GM10248 (cell line): ENCODE data around the gene PREPL.
"Not testable (repeated sequence)": the region's sequence is repeated elsewhere in the genome, so short reads cannot be mapped to it uniquely, and the experiment has no call there.

Experiments used
- CTCF ChIA-PET: fragments of 300-600 bp; sonication (Branson Sonifier 250); formaldehyde crosslinking; extraction: SDS; loops from one replicate; lab custom pipeline; 2021; ENCODE audit warnings: antibody characterized with exemption; lab: Yijun Ruan, JAX
- POLR2A ChIA-PET: fragments of 350-650 bp; sonication (Branson Sonifier 250); formaldehyde crosslinking; extraction: SDS; loops from one replicate; lab custom pipeline; 2020; ENCODE audit warnings: antibody characterized with exemption; lab: Yijun Ruan, JAX
- DNase-seq: peaks from one replicate; pipeline ENCODE4 v3.0.0; 2012; ENCODE audit errors: extremely low spot score
- TF ChIP-seq, protein P1 (sequence below): IDR thresholded peaks from 2 replicates; pipeline ENCODE4 v1.5.1; 2012; ENCODE audit warnings: mild to moderate bottlenecking, low read depth; ENCODE audit errors: extremely low read depth, missing control alignments, control extremely low read depth

PREPL gene

GRCh38 chr2:44388877-44389276 lies 27.6 kb upstream of the PREPL start:
- ChIA-PET POLR2A (interaction anchor here (0.5 kb wide), 1 partner anchor 25 kb away, joined by 3 read pairs; no protein-coding TSS in a partner anchor), CTCF (interaction anchor here (1.1 to 2.3 kb wide), 3 partner anchors 9 to 568 kb away, joined by 3 to 6 read pairs (median 3); no protein-coding TSS in a partner anchor)
- TF ChIP-seq, protein P1, sequence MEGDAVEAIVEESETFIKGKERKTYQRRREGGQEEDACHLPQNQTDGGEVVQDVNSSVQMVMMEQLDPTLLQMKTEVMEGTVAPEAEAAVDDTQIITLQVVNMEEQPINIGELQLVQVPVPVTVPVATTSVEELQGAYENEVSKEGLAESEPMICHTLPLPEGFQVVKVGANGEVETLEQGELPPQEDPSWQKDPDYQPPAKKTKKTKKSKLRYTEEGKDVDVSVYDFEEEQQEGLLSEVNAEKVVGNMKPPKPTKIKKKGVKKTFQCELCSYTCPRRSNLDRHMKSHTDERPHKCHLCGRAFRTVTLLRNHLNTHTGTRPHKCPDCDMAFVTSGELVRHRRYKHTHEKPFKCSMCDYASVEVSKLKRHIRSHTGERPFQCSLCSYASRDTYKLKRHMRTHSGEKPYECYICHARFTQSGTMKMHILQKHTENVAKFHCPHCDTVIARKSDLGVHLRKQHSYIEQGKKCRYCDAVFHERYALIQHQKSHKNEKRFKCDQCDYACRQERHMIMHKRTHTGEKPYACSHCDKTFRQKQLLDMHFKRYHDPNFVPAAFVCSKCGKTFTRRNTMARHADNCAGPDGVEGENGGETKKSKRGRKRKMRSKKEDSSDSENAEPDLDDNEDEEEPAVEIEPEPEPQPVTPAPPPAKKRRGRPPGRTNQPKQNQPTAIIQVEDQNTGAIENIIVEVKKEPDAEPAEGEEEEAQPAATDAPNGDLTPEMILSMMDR, result no peak
- no peak for DNase-seq

GRCh38 chr2:44385226-44385625 lies 23.9 kb upstream of the PREPL start:
- CTCF ChIA-PET, POLR2A ChIA-PET, DNase-seq: not testable (repeated sequence)

GRCh38 chr2:44377486-44377885 lies 16.2 kb upstream of the PREPL start:
- ChIA-PET CTCF (interaction anchor here (1.1 to 5.7 kb wide), 4 partner anchors 10 to 16 kb away, joined by 3 to 24 read pairs (median 8); partner anchors contain the start of genes CAMKMT and PREPL), POLR2A (no interaction called here)
- TF ChIP-seq, protein P1, result no peak
- no peak for DNase-seq

DNA sequence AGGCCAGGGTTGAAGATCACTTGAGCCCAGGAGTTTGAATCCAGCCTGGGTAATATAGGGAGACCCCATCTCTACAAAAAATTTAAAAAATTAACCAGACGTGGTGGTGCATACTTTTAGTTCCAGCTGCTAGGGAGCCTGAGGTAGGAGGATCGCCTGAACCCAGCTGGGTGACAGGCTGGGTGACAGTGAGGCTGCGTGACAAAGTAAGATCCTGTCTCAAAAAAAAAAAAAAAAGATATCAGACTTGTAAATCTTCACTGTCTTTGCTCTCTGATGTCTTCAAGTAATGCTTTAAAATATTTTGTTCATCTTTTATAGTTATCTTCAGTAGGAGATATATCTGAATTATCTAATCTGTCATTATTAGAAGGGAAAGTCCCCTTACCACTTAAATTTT lies 11.0 kb upstream of the PREPL start:
- POLR2A ChIA-PET, result no interaction called here
- TF ChIP-seq, protein P1, result no peak
- CTCF ChIA-PET, result interaction anchor here (0.5 to 2.0 kb wide), 3 partner anchors 10 to 1569 kb away, joined by 3 to 9 read pairs (median 3); partner anchors contain the start of genes CAMKMT and PREPL
- DNase-seq, result no peak

DNA sequence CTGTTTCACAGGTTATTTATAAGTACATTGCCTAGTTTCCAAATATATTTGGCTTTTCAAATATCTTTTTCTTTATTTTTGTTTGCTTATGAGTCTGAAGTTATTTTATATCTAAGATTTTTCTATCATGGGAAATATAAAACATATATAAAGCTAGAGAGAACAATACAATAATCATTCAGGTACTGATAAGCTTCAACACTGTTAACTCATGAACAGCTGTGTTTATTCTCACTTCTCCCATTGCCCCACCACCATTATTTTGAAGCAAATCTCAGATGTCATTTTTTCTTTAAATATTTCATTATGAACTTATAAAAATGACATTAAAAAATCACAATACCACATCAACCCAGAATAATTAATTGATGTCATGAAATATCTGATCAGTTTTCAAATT lies 10.2 kb upstream of the PREPL start:
- ChIA-PET POLR2A (no interaction called here), CTCF (interaction anchor here (0.8 to 2.0 kb wide), 2 partner anchors 9 to 10 kb away, joined by 3 to 9 read pairs; partner anchors contain the start of genes CAMKMT and PREPL)
- no peak for DNase-seq
- TF ChIP-seq, protein P1, result no peak

DNA sequence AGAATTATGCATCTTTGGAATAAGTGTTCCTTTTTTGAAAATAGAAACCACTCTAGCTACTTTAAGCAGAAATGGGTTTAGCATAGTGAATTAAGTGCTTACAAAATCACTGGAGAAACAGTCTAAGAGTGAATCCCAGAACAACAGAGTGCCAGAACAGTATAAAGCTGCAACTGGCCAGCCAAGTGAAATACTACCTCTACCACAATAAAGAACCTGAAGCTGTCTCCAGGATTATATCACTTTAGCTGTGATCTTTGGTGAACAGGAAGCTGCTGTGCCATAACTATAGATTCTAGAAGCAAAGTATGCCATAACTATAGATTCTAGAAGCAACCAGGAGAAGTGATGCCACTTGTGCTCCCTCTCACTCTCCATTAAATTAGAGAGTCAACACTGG lies 8.1 kb upstream of the PREPL start:
- CTCF ChIA-PET, result no interaction called here
- POLR2A ChIA-PET, result no interaction called here
- no peak for DNase-seq
- TF ChIP-seq, protein P1, result no peak

- no peak for DNase-seq
- ChIA-PET CTCF (interaction anchor here (0.9 to 1.3 kb wide), 2 partner anchors 10 to 20 kb away, joined by 3 read pairs; no protein-coding TSS in a partner anchor), POLR2A (no interaction called here)
- TF ChIP-seq, protein P1, result no peak
Observed at GRCh38 chr2:44367591-44367990, 6.3 kb upstream of the PREPL start.
